Memory B cell (primary cell): ENCODE data around the gene CLCN1.

ENCODE experiments used
- ATAC-seq: fragments of 150-1000 bp; cut with Tn5 transposase; 2 replicates; pipeline ENCODE4 v1.10.0; 2021; ENCODE audit warnings: low read depth, mild to moderate bottlenecking, moderate library complexity
- DNase-seq, 2 donors: peaks; one replicate each; pipeline ENCODE4 v3.0.0; 2022; ENCODE audit warnings: low spot score in 2 of 2
- H3K27ac Mint-ChIP-seq: one replicate; pipeline ENCODE4 v1.8.0; 2022; ENCODE audit warnings: mild to moderate bottlenecking, moderate library complexity, mixed read lengths
- H3K27me3 Mint-ChIP-seq: one replicate; pipeline ENCODE4 v1.8.0; 2022; ENCODE audit warnings: mixed read lengths
- H3K36me3 Mint-ChIP-seq: one replicate; pipeline ENCODE4 v1.8.0; 2022; ENCODE audit warnings: mild to moderate bottlenecking, mixed read lengths
- H3K4me1 Mint-ChIP-seq: one replicate; pipeline ENCODE4 v1.8.0; 2022; ENCODE audit warnings: mixed read lengths
- H3K4me3 Mint-ChIP-seq: one replicate; pipeline ENCODE4 v1.8.0; 2022; ENCODE audit warnings: mild to moderate bottlenecking, moderate library complexity, mixed read lengths
- H3K9me3 Mint-ChIP-seq: one replicate; pipeline ENCODE4 v1.8.0; 2022; ENCODE audit warnings: mixed read lengths

CLCN1 gene

DNA sequence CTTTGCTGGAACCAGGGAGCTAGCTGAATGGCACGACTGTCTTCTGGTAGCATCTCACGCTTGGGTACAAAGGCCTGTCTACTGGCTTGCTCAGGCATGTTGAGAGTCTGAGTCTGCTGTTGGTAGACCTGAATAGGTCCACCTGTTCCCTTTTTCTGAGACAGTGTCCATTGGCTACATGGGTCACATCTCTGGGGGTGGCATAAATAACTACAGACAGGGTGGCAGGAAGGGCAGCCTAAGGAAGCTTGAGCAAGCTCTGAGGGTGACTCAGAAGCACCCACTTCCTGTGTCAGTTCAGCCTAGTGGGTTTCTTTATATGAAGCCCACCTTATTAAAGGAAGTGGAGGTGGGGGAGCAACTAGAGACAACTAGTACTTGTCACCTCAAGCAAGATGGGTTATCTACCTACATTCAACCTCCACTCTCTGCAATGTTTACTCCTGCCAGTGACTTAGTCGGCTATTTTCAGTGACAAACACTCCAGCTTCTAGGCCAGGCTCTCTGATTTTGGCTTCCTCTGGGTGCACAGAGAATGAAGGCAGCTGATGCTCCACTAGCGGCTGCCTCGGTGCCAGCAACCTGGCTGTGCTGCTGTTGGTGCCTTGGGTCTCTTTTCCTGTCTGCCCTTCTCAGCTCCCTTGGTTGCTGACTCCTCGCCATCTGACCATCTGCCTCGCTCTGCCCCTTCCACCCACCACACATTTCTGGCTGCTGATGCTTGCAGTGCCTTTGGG lies 59.6 kb downstream of the CLCN1 start:
- H3K27ac Mint-ChIP-seq, result no peak overlapping the region
- no peaks in the 10 kb centered on the region for H3K27me3 Mint-ChIP-seq
- H3K36me3 Mint-ChIP-seq, result no peaks in the 10 kb centered on the region
- ATAC-seq (peak; percentile 15), DNase-seq (no peak)
- H3K4me3 Mint-ChIP-seq, result peak overlapping the region; percentile 21
- H3K4me1 Mint-ChIP-seq, result peaks cover 37% of the 10 kb centered on the region
- no peaks in the 10 kb centered on the region for H3K9me3 Mint-ChIP-seq

- H3K9me3 Mint-ChIP-seq, result no peaks in the 10 kb centered on the region
- H3K4me3 Mint-ChIP-seq, result no peak overlapping the region
- ATAC-seq (no peak), DNase-seq (no peak)
- H3K36me3 Mint-ChIP-seq, result no peaks in the 10 kb centered on the region
- no peaks in the 10 kb centered on the region for H3K27me3 Mint-ChIP-seq
- H3K4me1 Mint-ChIP-seq, result peaks cover 37% of the 10 kb centered on the region
- no peak overlapping the region for H3K27ac Mint-ChIP-seq
These were observed 60.5 kb downstream of the CLCN1 start for GRCh38 chr7:143376396-143376795.

DNA sequence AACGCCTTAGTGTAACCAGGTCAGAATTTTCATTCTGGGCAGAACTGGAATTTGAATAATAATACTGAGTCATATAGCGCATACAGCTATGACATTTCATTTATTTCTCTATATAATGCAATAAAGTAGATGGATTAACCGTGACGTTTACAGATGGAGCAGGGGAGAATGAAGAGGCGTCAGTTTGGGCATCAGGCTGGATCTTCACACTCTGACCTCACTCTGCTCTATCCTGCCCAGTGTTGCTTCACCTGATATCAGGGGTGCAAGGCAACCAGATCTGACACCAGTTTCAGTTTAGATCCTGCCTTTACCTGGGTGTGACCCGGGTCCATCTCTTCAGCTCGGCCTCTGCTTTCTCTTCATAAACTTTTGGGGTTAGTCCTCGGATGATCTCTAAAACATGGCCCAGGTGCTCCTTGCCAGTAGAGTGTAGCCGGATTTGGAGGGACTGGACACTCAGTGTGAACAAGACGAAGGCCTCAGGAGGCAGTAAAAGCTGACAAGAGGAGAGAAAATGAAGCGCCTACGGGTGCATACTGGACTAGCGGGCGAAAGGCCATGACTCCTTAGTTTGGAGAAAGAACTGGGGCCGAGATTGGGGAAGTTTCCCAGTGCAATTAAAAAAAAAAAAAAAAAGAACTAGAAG lies 63.8 kb downstream of the CLCN1 start:
- ATAC-seq (no peak), DNase-seq (no peak)
- H3K27me3 Mint-ChIP-seq, result no peaks in the 10 kb centered on the region
- H3K36me3 Mint-ChIP-seq, result no peaks in the 10 kb centered on the region
- no peaks in the 10 kb centered on the region for H3K9me3 Mint-ChIP-seq
- H3K4me3 Mint-ChIP-seq, result peak overlapping the region; percentile 85
- peaks cover 22% of the 10 kb centered on the region for H3K4me1 Mint-ChIP-seq
- peak overlapping the region; percentile 83 for H3K27ac Mint-ChIP-seq

- Mint-ChIP-seq H3K4me3 (peak overlapping the region; percentile 85), H3K36me3 (no peaks in the 10 kb centered on the region), H3K9me3 (no peaks in the 10 kb centered on the region), H3K27me3 (no peaks in the 10 kb centered on the region), H3K4me1 (peaks cover 17% of the 10 kb centered on the region), H3K27ac (peak overlapping the region; percentile 83)
- ATAC-seq (peak; percentile 65), DNase-seq (peak; percentile 90 to 95)
These were observed 64.3 kb downstream of the CLCN1 start for GRCh38 chr7:143380260-143380645.

- peaks cover 14% of the 10 kb centered on the region for H3K4me1 Mint-ChIP-seq
These were observed 64.9 kb downstream of the CLCN1 start, which contains the start of gene ZYX for GRCh38 chr7:143380646-143381426. Gene ZYX (plus strand): TSS chr7:143381345. CDS start chr7:143381572, 227 bp downstream.

GRCh38 chr7:143381427-143382125 lies 65.7 kb downstream of the CLCN1 start:
- ATAC-seq (peak; percentile 2), DNase-seq (no peak)
- Mint-ChIP-seq H3K27ac (no peak overlapping the region), H3K4me1 (peaks cover 10% of the 10 kb centered on the region), H3K9me3 (no peaks in the 10 kb centered on the region), H3K4me3 (peak overlapping the region; percentile 51), H3K36me3 (no peaks in the 10 kb centered on the region), H3K27me3 (no peaks in the 10 kb centered on the region)

More at GRCh38 chr7:143380646-143381426, 64.9 kb downstream of the CLCN1 start, which contains the start of gene ZYX:
- H3K27me3 Mint-ChIP-seq, result no peaks in the 10 kb centered on the region
- no peaks in the 10 kb centered on the region for H3K9me3 Mint-ChIP-seq
- H3K4me3 Mint-ChIP-seq, result peak within 1 kb of the TSS; percentile 85
- DNase-seq (peak; percentile 71 to 73), ATAC-seq (peak; percentile 73)
- H3K36me3 Mint-ChIP-seq, result no peaks in the 10 kb centered on the region
- peak within 1 kb of the TSS; percentile 83 for H3K27ac Mint-ChIP-seq

DNA sequence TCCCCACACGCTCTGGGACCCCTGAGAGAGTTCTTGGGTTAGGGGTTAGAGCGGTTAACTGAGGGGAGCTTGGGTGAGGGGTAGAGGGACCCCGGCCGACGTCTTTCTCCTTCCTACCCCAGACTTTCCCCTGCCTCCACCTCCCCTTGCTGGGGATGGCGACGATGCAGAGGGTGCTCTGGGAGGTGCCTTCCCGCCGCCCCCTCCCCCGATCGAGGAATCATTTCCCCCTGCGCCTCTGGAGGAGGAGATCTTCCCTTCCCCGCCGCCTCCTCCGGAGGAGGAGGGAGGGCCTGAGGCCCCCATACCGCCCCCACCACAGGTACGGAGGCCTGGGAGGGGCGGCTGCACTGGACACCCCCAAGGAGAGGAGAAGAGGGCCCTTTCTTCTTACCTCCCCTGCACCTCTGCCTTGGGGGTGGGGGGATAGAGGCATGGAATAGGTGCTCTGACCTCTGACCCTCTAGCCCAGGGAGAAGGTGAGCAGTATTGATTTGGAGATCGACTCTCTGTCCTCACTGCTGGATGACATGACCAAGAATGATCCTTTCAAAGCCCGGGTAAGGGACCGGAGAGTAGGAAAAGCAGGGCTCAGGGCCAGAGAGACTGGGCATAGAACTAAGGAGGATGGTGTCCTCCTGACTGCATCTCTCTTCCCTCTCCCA lies 66.3 kb downstream of the CLCN1 start:
- peaks cover 10% of the 10 kb centered on the region for H3K4me1 Mint-ChIP-seq
- H3K27me3 Mint-ChIP-seq, result no peaks in the 10 kb centered on the region
- H3K36me3 Mint-ChIP-seq, result no peaks in the 10 kb centered on the region
- ATAC-seq (no peak), DNase-seq (no peak)
- no peaks in the 10 kb centered on the region for H3K9me3 Mint-ChIP-seq
- no peak overlapping the region for H3K27ac Mint-ChIP-seq
- peak overlapping the region; percentile 57 for H3K4me3 Mint-ChIP-seq

DNA sequence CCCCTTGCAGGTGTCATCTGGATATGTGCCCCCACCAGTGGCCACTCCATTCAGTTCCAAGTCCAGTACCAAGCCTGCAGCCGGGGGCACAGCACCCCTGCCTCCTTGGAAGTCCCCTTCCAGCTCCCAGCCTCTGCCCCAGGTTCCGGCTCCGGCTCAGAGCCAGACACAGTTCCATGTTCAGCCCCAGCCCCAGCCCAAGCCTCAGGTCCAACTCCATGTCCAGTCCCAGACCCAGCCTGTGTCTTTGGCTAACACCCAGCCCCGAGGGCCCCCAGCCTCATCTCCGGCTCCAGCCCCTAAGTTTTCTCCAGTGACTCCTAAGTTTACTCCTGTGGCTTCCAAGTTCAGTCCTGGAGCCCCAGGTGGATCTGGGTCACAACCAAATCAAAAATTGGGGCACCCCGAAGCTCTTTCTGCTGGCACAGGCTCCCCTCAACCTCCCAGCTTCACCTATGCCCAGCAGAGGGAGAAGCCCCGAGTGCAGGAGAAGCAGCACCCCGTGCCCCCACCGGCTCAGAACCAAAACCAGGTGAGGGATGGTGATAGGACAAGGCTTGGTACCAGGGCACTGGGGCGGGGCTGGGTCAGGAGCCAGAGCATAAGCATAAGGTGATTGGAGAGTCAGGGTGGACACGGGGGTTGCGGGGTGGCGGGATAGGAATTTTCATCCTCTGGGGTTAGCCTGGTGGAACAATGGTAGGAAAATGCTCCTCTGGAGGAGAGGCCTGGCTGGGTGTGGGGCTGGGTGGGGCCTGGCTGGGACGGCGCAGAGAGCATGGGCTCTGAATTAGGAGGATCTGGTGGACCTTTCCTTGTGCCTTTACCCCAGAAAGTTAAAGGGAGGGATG lies 67.1 kb downstream of the CLCN1 start:
- no peaks in the 10 kb centered on the region for H3K9me3 Mint-ChIP-seq
- H3K4me3 Mint-ChIP-seq, result peak overlapping the region; percentile 54
- no peak for DNase-seq
- H3K27ac Mint-ChIP-seq, result no peak overlapping the region
- H3K36me3 Mint-ChIP-seq, result no peaks in the 10 kb centered on the region
- peaks cover 10% of the 10 kb centered on the region for H3K4me1 Mint-ChIP-seq
- no peak for ATAC-seq
- H3K27me3 Mint-ChIP-seq, result no peaks in the 10 kb centered on the region

- H3K4me1 Mint-ChIP-seq, result peaks cover 10% of the 10 kb centered on the region
- H3K27me3 Mint-ChIP-seq, result no peaks in the 10 kb centered on the region
- ATAC-seq (no peak), DNase-seq (no peak)
- no peak overlapping the region for H3K27ac Mint-ChIP-seq
- H3K9me3 Mint-ChIP-seq, result no peaks in the 10 kb centered on the region
- no peaks in the 10 kb centered on the region for H3K36me3 Mint-ChIP-seq
- H3K4me3 Mint-ChIP-seq, result no peak overlapping the region
These were observed 67.7 kb downstream of the CLCN1 start for GRCh38 chr7:143383642-143383957.

GRCh38 chr7:143384148-143384547 lies 68.2 kb downstream of the CLCN1 start:
- Mint-ChIP-seq H3K4me1 (peaks cover 9% of the 10 kb centered on the region), H3K9me3 (no peaks in the 10 kb centered on the region), H3K4me3 (no peak overlapping the region), H3K27ac (no peak overlapping the region), H3K36me3 (no peaks in the 10 kb centered on the region), H3K27me3 (no peaks in the 10 kb centered on the region)
- ATAC-seq, result no peak
- DNase-seq, result no peak

- DNase-seq (no peak), ATAC-seq (no peak)
- Mint-ChIP-seq H3K4me1 (peaks cover 2% of the 10 kb centered on the region), H3K27me3 (no peaks in the 10 kb centered on the region), H3K9me3 (no peaks in the 10 kb centered on the region), H3K27ac (no peak overlapping the region), H3K36me3 (peaks cover 2% of the 10 kb centered on the region), H3K4me3 (no peak overlapping the region)
These were observed 69.0 kb downstream of the CLCN1 start for GRCh38 chr7:143384661-143385631.
